ENCODE results near the gene MRPL47. TPM values are rescaled to one million over a fixed set of nuclear protein-coding genes. Genes with fewer than 3 reads are reported as not detected.

MRPL47 gene
- polyA plus RNA-seq, 1 of the 3 experiments (the other 2 are of a cell fraction): 37.8 TPM

DNA sequence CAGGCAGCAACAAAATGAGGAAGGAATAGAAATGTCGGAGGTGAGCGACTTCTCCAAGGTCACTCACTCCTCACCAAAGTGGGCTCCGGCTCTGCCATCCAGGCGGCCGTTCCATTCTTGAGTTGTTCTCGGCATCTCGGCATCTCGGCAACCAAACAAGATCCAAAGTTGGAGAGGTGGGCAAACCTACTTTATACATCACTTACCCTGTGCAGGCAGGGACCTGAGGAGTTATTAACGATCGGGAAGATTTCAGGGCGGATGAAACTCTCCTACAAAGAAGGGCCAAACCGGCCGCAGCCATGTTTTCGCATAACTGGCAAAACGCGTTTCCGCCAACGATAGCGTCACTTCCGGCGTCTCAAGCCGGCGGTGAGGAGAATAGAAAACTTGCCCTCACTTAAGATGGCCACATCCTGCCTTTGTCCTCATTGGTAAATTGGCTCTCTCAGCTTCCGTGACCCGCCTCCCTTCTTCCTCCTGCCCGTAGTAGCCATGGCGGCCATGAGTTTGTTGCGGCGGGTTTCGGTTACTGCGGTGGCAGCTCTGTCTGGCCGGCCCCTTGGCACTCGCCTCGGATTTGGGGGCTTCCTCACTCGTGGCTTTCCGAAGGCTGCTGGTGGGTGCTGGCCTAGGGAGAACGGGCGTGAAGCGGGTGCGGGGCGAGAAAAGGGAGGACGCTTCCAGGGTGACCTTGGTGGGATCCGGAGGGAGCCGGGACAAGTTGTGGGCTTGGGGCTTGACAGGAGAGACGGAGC, at the start of gene MRPL47, which contains the start of gene NDUFB5 (continued):
- no peak for TF ChIP-seq CTCF (IDR thresholded peaks at IDR 0.05)
- TF ChIP-seq, protein P1, sequence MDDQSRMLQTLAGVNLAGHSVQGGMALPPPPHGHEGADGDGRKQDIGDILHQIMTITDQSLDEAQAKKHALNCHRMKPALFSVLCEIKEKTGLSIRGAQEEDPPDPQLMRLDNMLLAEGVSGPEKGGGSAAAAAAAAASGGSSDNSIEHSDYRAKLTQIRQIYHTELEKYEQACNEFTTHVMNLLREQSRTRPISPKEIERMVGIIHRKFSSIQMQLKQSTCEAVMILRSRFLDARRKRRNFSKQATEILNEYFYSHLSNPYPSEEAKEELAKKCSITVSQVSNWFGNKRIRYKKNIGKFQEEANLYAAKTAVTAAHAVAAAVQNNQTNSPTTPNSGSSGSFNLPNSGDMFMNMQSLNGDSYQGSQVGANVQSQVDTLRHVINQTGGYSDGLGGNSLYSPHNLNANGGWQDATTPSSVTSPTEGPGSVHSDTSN (IDR thresholded peaks at IDR 0.05): no peak
- peak; percentile 74; the same call in 1 of the 2 replicates for TF ChIP-seq MAX (IDR thresholded peaks at IDR 0.05; ENCODE audit: low read depth)
- peak; percentile 80 for TF ChIP-seq ELF1 (IDR thresholded peaks at IDR 0.05)
- no peak for TF ChIP-seq FOXM1 (IDR thresholded peaks at IDR 0.05; ENCODE audit: low read depth)
- peak; percentile 86 for TF ChIP-seq TAF1 (IDR thresholded peaks at IDR 0.05; ENCODE audit: borderline replicate concordance, low read depth, low read length)
- TF ChIP-seq JUND (IDR thresholded peaks at IDR 0.05): no peak
- TF ChIP-seq FOSL2 (IDR thresholded peaks at IDR 0.05; ENCODE audit: borderline replicate concordance, low read depth): no peak; the same call in 1 of the 2 replicates
- TF ChIP-seq POLR2AphosphoS5 (IDR thresholded peaks at IDR 0.05; ENCODE audit: low read depth, low read length): peak; percentile 98
- TF ChIP-seq NFIC (IDR thresholded peaks at IDR 0.05; ENCODE audit: borderline replicate concordance): peak; percentile 35; the same call in 1 of the 2 replicates
- no peak for TF ChIP-seq NRF1 (IDR thresholded peaks at IDR 0.05; ENCODE audit: low read depth, low read length)

DNA sequence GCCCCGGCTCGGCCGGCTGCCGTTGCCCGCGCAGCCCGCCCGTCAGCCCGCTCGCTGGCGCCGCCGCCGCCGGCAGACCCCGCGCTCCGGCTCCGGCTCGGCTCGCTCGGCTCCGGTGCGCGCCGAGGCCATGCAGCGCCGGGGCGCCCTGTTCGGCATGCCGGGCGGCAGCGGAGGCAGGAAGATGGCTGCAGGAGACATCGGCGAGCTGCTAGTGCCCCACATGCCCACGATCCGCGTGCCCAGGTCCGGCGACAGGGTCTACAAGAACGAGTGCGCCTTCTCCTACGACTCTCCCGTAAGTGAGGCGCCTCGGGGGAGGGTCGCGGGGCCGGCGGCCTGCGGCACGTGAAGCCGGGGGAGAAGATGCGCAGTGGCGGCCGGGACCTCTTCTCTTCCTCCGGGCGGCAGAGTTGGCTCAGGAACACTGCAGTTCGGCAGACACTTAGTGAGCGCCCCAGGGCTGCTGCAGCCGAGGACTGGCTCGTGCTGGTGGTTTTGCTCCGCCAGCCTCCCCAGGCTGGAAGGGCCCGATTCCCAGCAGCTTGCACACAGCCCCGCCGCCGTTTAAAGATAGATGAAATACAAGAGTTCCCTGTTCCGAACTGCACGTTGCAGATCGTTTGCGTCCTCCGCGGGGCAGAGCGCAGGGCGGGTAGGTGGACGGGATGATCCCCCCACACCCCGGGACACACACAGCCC, 48.8 kb upstream of the MRPL47 start:
- peaks cover 31% of the 10 kb centered on the region for H4K20me1 ChIP-seq (ENCODE audit: insufficient read depth)
- POLR2A ChIA-PET: interaction anchor here (0.6 to 1.6 kb wide), 4 partner anchors 48 to 1299 kb away, joined by 3 to 11 read pairs (median 3); partner anchors contain the start of genes MRPL47 and NDUFB5
- TF ChIP-seq FOXJ3 (CRISPR knock-in tag; IDR thresholded peaks at IDR 0.05): no peak
- no peak for TF ChIP-seq TCF12 (IDR thresholded peaks at IDR 0.05)
- peak; percentile 11; the same call in 1 of the 2 replicates for TF ChIP-seq CTCF (IDR thresholded peaks at IDR 0.05)
- no peak for TF ChIP-seq RXRA (IDR thresholded peaks at IDR 0.05; ENCODE audit: borderline replicate concordance, low read depth)
- TF ChIP-seq FOSL2 (IDR thresholded peaks at IDR 0.05; ENCODE audit: borderline replicate concordance, low read depth): no peak
- no peak for TF ChIP-seq CHD2 (IDR thresholded peaks at IDR 0.05; ENCODE audit: low read length, partially characterized antibody)
- TF ChIP-seq ELF1 (IDR thresholded peaks at IDR 0.05): no peak
- no peak for TF ChIP-seq GABPA (IDR thresholded peaks at IDR 0.05; ENCODE audit: low read depth)
- no peak for TF ChIP-seq YY1 (IDR thresholded peaks at IDR 0.05; ENCODE audit: low read depth)
- TF ChIP-seq SMC3 (IDR thresholded peaks at IDR 0.05; ENCODE audit: low read depth, low read length): 0 out of 2 replicates have a peak, but pooled peaks have one; percentile 10
- no peak for TF ChIP-seq EZH2phosphoT487 (IDR thresholded peaks at IDR 0.05; ENCODE audit: borderline replicate concordance, low read depth)
- peak; percentile 12; the same call in 1 of the 2 replicates for TF ChIP-seq SIN3A (IDR thresholded peaks at IDR 0.05; ENCODE audit: borderline replicate concordance, low read depth, low read length)

More for the DNA sequence above, 48.8 kb upstream of the MRPL47 start:
- Histone ChIP-seq H3K4me1 (ENCODE audit: control insufficient read depth in 1 of 2, insufficient read depth in 2 of 2, low read depth in 1 of 2, low read length in 1 of 2) (peaks cover 4 to 10% of the 10 kb centered on the region in 2 experiments; a peak in 2 of 4 replicates), H3K9ac (peak overlapping the region; percentile 91), H3F3A (replicated peaks; ENCODE audit: insufficient read depth) (peaks cover 28% of the 10 kb centered on the region), H2AFZ (ENCODE audit: low read depth) (peak overlapping the region; percentile 85), H3K27me3 (ENCODE audit: insufficient read depth) (no peaks in the 10 kb centered on the region), H3K36me3 (replicated peaks in 1 of 2; ENCODE audit: control insufficient read depth in 1 of 2, insufficient read depth in 2 of 2, low read length in 1 of 2) (peaks cover 0 to 4% of the 10 kb centered on the region in 2 experiments), H3K79me2 (ENCODE audit: insufficient read depth) (peaks cover 50% of the 10 kb centered on the region), H3K4me2 (peak overlapping the region; percentile 97), H3K27ac (ENCODE audit: low read depth in 2 of 2, low read length in 1 of 2) (peak overlapping the region; percentile 90 to 93), H3K9me2 (no peaks in the 10 kb centered on the region), H3K4me3 (ENCODE audit: low read depth in 2 of 2, low read length in 1 of 2) (peak overlapping the region; percentile 80 to 95), H3K9me3 (no peaks in the 10 kb centered on the region)
- 1% methylated on average over 18 of the region's 77 CpGs for WGBS (ENCODE audit: low lambda C conversion rate)
- CTCF ChIA-PET: interaction anchor here (0.7 to 1.5 kb wide), 5 partner anchors 17 to 115 kb away, joined by 3 read pairs; no protein-coding TSS in a partner anchor
- peak; percentile 82 for DNase-seq

Data from SK-N-SH (cell line).